Activated CD4-positive, alpha-beta T cell treated with anti-CD3 and anti-CD28 coated beads, Interleukin-2, amount 10 ng/mL, durations not matched to agents 7 days and 5 days (primary cell): ENCODE data around the gene NKAIN1. TPM values are rescaled to one million over a fixed set of nuclear protein-coding genes. Genes with fewer than 3 reads are reported as not detected.
A peak's percentile ranks its signal among the peaks of the same experiment; 100 is the strongest.

Experiments
- CTCF ChIA-PET: fragments of 350-600 bp; sonication (Branson Sonifier 250); formaldehyde crosslinking; loops from one replicate; lab custom pipeline; 2021; ENCODE audit warnings: antibody characterized with exemption; lab: Charles Lee
- POLR2A ChIA-PET: fragments of 350-600 bp; sonication (Branson Sonifier 250); formaldehyde crosslinking; loops from one replicate; lab custom pipeline; 2021; ENCODE audit warnings: antibody characterized with exemption; lab: Charles Lee
- DNase-seq: peaks from one replicate; pipeline ENCODE4 v3.0.0-alpha.2; 2020
- H3K27ac Mint-ChIP-seq: one replicate; pipeline ENCODE4 v1.8.0; 2021; ENCODE audit warnings: mild to moderate bottlenecking, moderate library complexity, mixed read lengths
- H3K27me3 Mint-ChIP-seq: one replicate; pipeline ENCODE4 v1.8.0; 2021; ENCODE audit warnings: mixed read lengths
- H3K36me3 Mint-ChIP-seq: one replicate; pipeline ENCODE4 v1.8.0; 2021; ENCODE audit warnings: low read depth, mixed read lengths
- H3K4me1 Mint-ChIP-seq: one replicate; pipeline ENCODE4 v1.8.0; 2021; ENCODE audit warnings: mixed read lengths
- H3K4me3 Mint-ChIP-seq: one replicate; pipeline ENCODE4 v1.8.0; 2021; ENCODE audit warnings: mild to moderate bottlenecking, moderate library complexity, mixed read lengths
- H3K9me3 Mint-ChIP-seq: one replicate; pipeline ENCODE4 v1.8.0; 2021; ENCODE audit warnings: mixed read lengths
- total RNA-seq, 2 experiments: library from RNA; stranded (reverse); gene quantifications; one replicate each; pipeline ENCODE4 v1.2.3, GENCODE V29; 2021

NKAIN1 gene
- total RNA-seq, 2 experiments from 2014 or later = 0.27 to 0.42 TPM

GRCh38 chr1:31159323-31159722 lies 80.4 kb downstream of the NKAIN1 start:
- H3K27me3 Mint-ChIP-seq = peaks cover 2% of the 10 kb centered on the region
- ChIA-PET POLR2A (interaction anchor here (0.6 kb wide), 1 partner anchor 175 kb away, joined by 6 read pairs; no protein-coding TSS in a partner anchor), CTCF (interaction anchor here (0.5 to 1.4 kb wide), 6 partner anchors 22 to 270 kb away, joined by 3 to 5 read pairs (median 4); no protein-coding TSS in a partner anchor)
- H3K9me3 Mint-ChIP-seq = no peaks in the 10 kb centered on the region
- H3K27ac Mint-ChIP-seq = no peak overlapping the region
- H3K4me1 Mint-ChIP-seq = peaks cover 21% of the 10 kb centered on the region
- H3K36me3 Mint-ChIP-seq = no peaks in the 10 kb centered on the region
- DNase-seq = no peak
- no peak overlapping the region for H3K4me3 Mint-ChIP-seq

- Mint-ChIP-seq H3K27ac (peak overlapping the region; percentile 83), H3K27me3 (peaks cover 6% of the 10 kb centered on the region), H3K4me3 (peak overlapping the region; percentile 79), H3K9me3 (no peaks in the 10 kb centered on the region), H3K36me3 (no peaks in the 10 kb centered on the region), H3K4me1 (peaks cover 11% of the 10 kb centered on the region)
- ChIA-PET CTCF (interaction anchor here (0.6 kb wide), 1 partner anchor 11 kb away, joined by 3 read pairs; no protein-coding TSS in a partner anchor), POLR2A (interaction anchor here (0.6 kb wide), 1 partner anchor 179 kb away, joined by 3 read pairs; no protein-coding TSS in a partner anchor)
- DNase-seq = peak; percentile 58
Measured at GRCh38 chr1:31155216-31155806, 84.4 kb downstream of the NKAIN1 start.

- peaks cover 11% of the 10 kb centered on the region for H3K4me1 Mint-ChIP-seq
- H3K9me3 Mint-ChIP-seq = no peaks in the 10 kb centered on the region
- peak overlapping the region; percentile 46 for H3K27ac Mint-ChIP-seq
- peak; percentile 73 for DNase-seq
- H3K36me3 Mint-ChIP-seq = no peaks in the 10 kb centered on the region
- ChIA-PET POLR2A (no interaction called here), CTCF (interaction anchor here (0.6 kb wide), 1 partner anchor 11 kb away, joined by 3 read pairs; no protein-coding TSS in a partner anchor)
- H3K27me3 Mint-ChIP-seq = peaks cover 6% of the 10 kb centered on the region
- peak overlapping the region; percentile 79 for H3K4me3 Mint-ChIP-seq
Measured at GRCh38 chr1:31154632-31155215, 85.0 kb downstream of the NKAIN1 start.

GRCh38 chr1:31154000-31154631 lies 85.6 kb downstream of the NKAIN1 start:
- ChIA-PET CTCF (no interaction called here), POLR2A (no interaction called here)
- H3K27me3 Mint-ChIP-seq = peaks cover 6% of the 10 kb centered on the region
- no peaks in the 10 kb centered on the region for H3K36me3 Mint-ChIP-seq
- peaks cover 11% of the 10 kb centered on the region for H3K4me1 Mint-ChIP-seq
- H3K27ac Mint-ChIP-seq = peak overlapping the region; percentile 46
- no peak for DNase-seq
- peak overlapping the region; percentile 79 for H3K4me3 Mint-ChIP-seq
- H3K9me3 Mint-ChIP-seq = no peaks in the 10 kb centered on the region

DNA sequence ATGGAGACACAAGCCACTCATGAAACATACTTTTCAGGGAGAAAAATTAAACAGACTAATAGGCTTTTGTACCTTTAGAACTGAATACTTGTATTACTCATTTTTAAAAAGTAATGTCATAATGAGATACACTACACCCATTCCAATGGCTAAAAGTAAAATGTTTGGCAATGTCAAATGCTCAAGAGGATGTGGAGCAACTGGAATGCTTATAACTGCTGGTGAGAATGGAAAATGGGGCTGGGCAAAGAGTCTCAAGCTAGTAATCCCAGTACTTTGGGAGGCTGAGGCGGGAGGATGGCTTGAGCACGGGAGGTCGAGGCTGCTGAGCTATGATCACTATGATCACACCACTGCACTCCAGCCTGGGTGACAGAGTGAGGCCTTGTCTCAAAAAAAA lies 86.3 kb downstream of the NKAIN1 start:
- Mint-ChIP-seq H3K4me1 (peaks cover 11% of the 10 kb centered on the region), H3K27ac (no peak overlapping the region), H3K36me3 (no peaks in the 10 kb centered on the region), H3K9me3 (no peaks in the 10 kb centered on the region), H3K27me3 (peaks cover 6% of the 10 kb centered on the region), H3K4me3 (peak overlapping the region; percentile 20)
- ChIA-PET CTCF (interaction anchor here (1.0 to 1.5 kb wide), 2 partner anchors 12 to 241 kb away, joined by 3 to 6 read pairs; no protein-coding TSS in a partner anchor), POLR2A (no interaction called here)
- no peak for DNase-seq

DNA sequence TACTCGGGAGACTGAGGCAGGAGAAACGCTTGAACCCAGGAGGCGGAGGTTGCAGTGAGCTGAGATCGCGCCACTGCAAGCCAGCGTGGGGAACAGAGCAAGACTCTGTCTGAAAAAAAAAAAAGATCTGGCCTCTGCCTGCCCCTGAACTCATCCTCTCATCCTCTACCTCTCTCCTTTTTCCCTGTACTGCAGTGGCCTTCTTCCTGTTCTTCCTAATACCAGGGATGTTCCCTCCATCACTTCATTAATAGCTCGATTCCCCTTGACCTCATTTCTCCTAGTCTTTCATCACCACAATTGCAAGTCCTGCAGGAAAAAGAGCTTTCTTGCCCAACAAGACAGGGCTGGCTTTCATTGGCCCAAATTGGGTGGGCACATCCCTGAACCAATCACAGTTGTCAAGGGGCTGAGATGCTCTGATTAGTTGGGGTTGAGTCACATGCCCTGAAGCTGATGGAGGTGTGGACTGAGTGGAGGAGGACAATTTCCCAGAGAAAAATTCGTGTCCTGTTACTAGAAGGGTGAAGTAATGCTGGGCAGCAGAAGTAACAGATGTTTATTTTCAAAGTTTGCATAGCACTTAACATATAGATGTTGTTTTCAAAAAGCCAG lies 87.4 kb downstream of the NKAIN1 start:
- Mint-ChIP-seq H3K4me3 (no peak overlapping the region), H3K27ac (no peak overlapping the region), H3K27me3 (peaks cover 6% of the 10 kb centered on the region), H3K36me3 (no peaks in the 10 kb centered on the region), H3K4me1 (peaks cover 11% of the 10 kb centered on the region), H3K9me3 (no peaks in the 10 kb centered on the region)
- DNase-seq = no peak
- ChIA-PET POLR2A (interaction anchor here (0.6 to 0.7 kb wide), 2 partner anchors 27 to 86 kb away, joined by 3 read pairs; no protein-coding TSS in a partner anchor), CTCF (interaction anchor here (1.0 to 1.5 kb wide), 4 partner anchors 9 to 242 kb away, joined by 3 to 6 read pairs (median 3); no protein-coding TSS in a partner anchor)

GRCh38 chr1:31151402-31151801 lies 88.3 kb downstream of the NKAIN1 start:
- Mint-ChIP-seq H3K27ac (no peak overlapping the region), H3K27me3 (peaks cover 7% of the 10 kb centered on the region), H3K4me1 (peaks cover 11% of the 10 kb centered on the region), H3K9me3 (no peaks in the 10 kb centered on the region), H3K4me3 (no peak overlapping the region), H3K36me3 (no peaks in the 10 kb centered on the region)
- ChIA-PET POLR2A (interaction anchor here (0.7 kb wide), 1 partner anchor 87 kb away, joined by 3 read pairs; no protein-coding TSS in a partner anchor), CTCF (interaction anchor here (0.7 to 1.1 kb wide), 2 partner anchors 54 to 222 kb away, joined by 3 read pairs; no protein-coding TSS in a partner anchor)
- no peak for DNase-seq

DNA sequence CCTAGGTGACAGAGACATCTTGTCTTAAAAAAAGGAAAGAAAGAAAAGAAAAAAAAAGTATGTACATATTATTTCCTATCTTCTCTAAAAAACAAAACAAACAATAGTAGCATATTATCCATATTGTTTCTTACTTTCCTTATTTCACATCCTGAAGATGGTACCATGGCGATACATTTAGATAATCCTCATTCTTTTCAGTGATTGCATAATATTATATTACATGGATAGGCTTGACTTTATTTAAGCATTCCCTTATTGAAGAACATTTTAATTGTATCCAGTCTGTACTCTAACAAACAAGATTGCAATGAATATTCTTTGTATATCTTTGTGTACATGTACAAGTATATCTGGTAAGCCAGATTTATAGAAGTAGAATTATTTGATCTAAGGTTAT lies 91.3 kb downstream of the NKAIN1 start:
- Mint-ChIP-seq H3K9me3 (no peaks in the 10 kb centered on the region), H3K27ac (no peak overlapping the region), H3K36me3 (no peaks in the 10 kb centered on the region), H3K4me3 (no peak overlapping the region), H3K27me3 (peaks cover 5% of the 10 kb centered on the region), H3K4me1 (no peaks in the 10 kb centered on the region)
- no peak for DNase-seq
- ChIA-PET CTCF (interaction anchor here (0.6 kb wide), 2 partner anchors 293 to 443 kb away, joined by 3 to 4 read pairs; no protein-coding TSS in a partner anchor), POLR2A (no interaction called here)

- POLR2A ChIA-PET = no interaction called here
- Mint-ChIP-seq H3K9me3 (no peaks in the 10 kb centered on the region), H3K36me3 (no peaks in the 10 kb centered on the region), H3K27ac (no peak overlapping the region), H3K4me1 (no peaks in the 10 kb centered on the region), H3K27me3 (peaks cover 1% of the 10 kb centered on the region), H3K4me3 (no peak overlapping the region)
- DNase-seq = no peak
- CTCF ChIA-PET = no interaction called here
Measured at GRCh38 chr1:31145648-31146047, 94.0 kb downstream of the NKAIN1 start.

DNA sequence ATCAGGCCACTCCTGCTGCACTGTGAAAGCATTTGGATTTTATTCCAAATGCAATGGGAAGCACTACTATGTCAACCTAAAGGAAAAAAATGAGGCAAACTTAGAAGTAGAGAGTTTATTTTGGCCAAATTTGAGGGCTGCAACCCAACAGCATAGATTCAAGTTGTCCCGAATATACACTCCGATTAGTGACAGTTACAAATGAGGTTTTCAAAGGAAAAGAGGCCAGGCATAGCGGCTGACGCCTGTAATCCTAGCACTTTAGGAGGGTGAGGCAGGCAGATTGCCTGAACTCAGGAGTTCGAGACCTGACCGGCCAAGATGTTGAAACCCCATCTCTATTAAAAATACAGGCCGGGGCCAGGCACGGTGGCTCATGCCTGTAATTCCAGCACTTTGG lies 95.2 kb downstream of the NKAIN1 start:
- H3K4me3 Mint-ChIP-seq = no peak overlapping the region
- no peak for DNase-seq
- no peaks in the 10 kb centered on the region for H3K4me1 Mint-ChIP-seq
- ChIA-PET CTCF (no interaction called here), POLR2A (no interaction called here)
- no peaks in the 10 kb centered on the region for H3K9me3 Mint-ChIP-seq
- no peaks in the 10 kb centered on the region for H3K36me3 Mint-ChIP-seq
- peaks cover 1% of the 10 kb centered on the region for H3K27me3 Mint-ChIP-seq
- H3K27ac Mint-ChIP-seq = no peak overlapping the region

GRCh38 chr1:31143455-31143854 lies 96.2 kb downstream of the NKAIN1 start:
- CTCF ChIA-PET = interaction anchor here (0.6 kb wide), 1 partner anchor 19 kb away, joined by 4 read pairs; no protein-coding TSS in a partner anchor
- Mint-ChIP-seq H3K36me3 (no peaks in the 10 kb centered on the region), H3K9me3 (no peaks in the 10 kb centered on the region), H3K27ac (no peak overlapping the region), H3K27me3 (peaks cover 1% of the 10 kb centered on the region), H3K4me1 (no peaks in the 10 kb centered on the region), H3K4me3 (no peak overlapping the region)
- POLR2A ChIA-PET = no interaction called here
- DNase-seq = no peak

GRCh38 chr1:31142406-31142805 lies 97.3 kb downstream of the NKAIN1 start:
- Mint-ChIP-seq H3K36me3 (no peaks in the 10 kb centered on the region), H3K27ac (no peak overlapping the region), H3K9me3 (no peaks in the 10 kb centered on the region), H3K4me3 (no peak overlapping the region), H3K27me3 (peaks cover 1% of the 10 kb centered on the region), H3K4me1 (no peaks in the 10 kb centered on the region)
- DNase-seq = no peak
- CTCF ChIA-PET = interaction anchor here (0.9 kb wide), 1 partner anchor 40 kb away, joined by 4 read pairs; no protein-coding TSS in a partner anchor
- POLR2A ChIA-PET = no interaction called here
